A549 (cell line): ENCODE results near the gene PKP1. TPM values are rescaled to one million over a fixed set of nuclear protein-coding genes. Genes with fewer than 3 reads are reported as not detected.

Experiments
- ATAC-seq, 2 experiments: fragments of 200-7000 bp in 1 of 2; fragments of >200 bp in 1 of 2; cut with Nextera tagmentation in 1 of 2; cut with Tn5 transposase in 1 of 2; 3 replicates each; pipeline versions ENCODE4 v1.8.0 to v1.9.1; 2018 to 2020; ENCODE audit warnings: mild to moderate bottlenecking in 1 of 2, moderate library complexity in 1 of 2
- CTCF ChIA-PET: fragments of 300-600 bp; sonication (Branson Sonifier 250); formaldehyde crosslinking; extraction: SDS; loops from one replicate; lab custom pipeline; 2021; ENCODE audit warnings: antibody characterized with exemption, inconsistent platforms; lab: Yijun Ruan, JAX
- POLR2A ChIA-PET: fragments of 350-600 bp; formaldehyde crosslinking; extraction: SDS; loops from one replicate; lab custom pipeline; 2021; ENCODE audit warnings: antibody characterized with exemption, inconsistent platforms; lab: Yijun Ruan, JAX
- DNase-seq, 2 experiments: peaks; one replicate each; pipeline versions ENCODE4 v3.0.0 to v3.0.0-alpha.2; 2011 to 2016; ENCODE audit warnings: low read depth in 1 of 2, low spot score in 1 of 2
- FAIRE-seq: peaks from 2 replicates; lab custom pipeline; 2011; peaks lifted over from hg19 to GRCh38; lab: Jason Lieb, UNC
- H3K27ac ChIP-seq, 2 experiments: fragments of >200 bp; sonication (Bioruptor Twin); formaldehyde crosslinking; 3 replicates each; pipeline ENCODE4 v1.5.1; 2016 to 2017
- H3K4me1 ChIP-seq: fragments of >200 bp; sonication (Bioruptor Twin); formaldehyde crosslinking; 3 replicates; pipeline ENCODE4 v1.6.1; 2016
- H3K4me2 ChIP-seq: fragments of >200 bp; sonication (Bioruptor Twin); formaldehyde crosslinking; 3 replicates; pipeline ENCODE4 v1.6.1; 2016
- H3K4me3 ChIP-seq: fragments of >200 bp; sonication (Bioruptor Twin); formaldehyde crosslinking; 3 replicates; pipeline ENCODE4 v1.5.1; 2016
- H3K9me3 ChIP-seq: fragments of >200 bp; sonication (Bioruptor Twin); formaldehyde crosslinking; 3 replicates; pipeline ENCODE4 v1.6.1; 2016
- CBX2 ChIP-seq: fragments of 200-600 bp; sonication (generic); IDR thresholded peaks from 2 replicates; pipeline ENCODE4 v1.6.1; 2016; ENCODE audit warnings: low read depth, mild to moderate bottlenecking, borderline replicate concordance
- CTCF ChIP-seq: fragments of >200 bp; sonication (Bioruptor Twin); formaldehyde crosslinking; IDR thresholded peaks from 3 replicates; pipeline ENCODE4 v1.5.1; 2016
- EHF ChIP-seq: fragments of 250-450 bp; sonication (Bioruptor Pico); IDR thresholded peaks from 2 replicates; pipeline ENCODE4 v1.5.0; 2020; ENCODE audit warnings: mild to moderate bottlenecking
- ELK1 ChIP-seq: fragments of 150-350 bp; IDR thresholded peaks from 2 replicates; pipeline ENCODE4 v1.6.1; 2014; ENCODE audit warnings: low read depth, mild to moderate bottlenecking, low read length
- EP300 ChIP-seq, 2 experiments: fragments of >200 bp; sonication (Bioruptor Twin); formaldehyde crosslinking; IDR thresholded peaks; 2 replicates in 1 of 2; 3 replicates in 1 of 2; pipeline ENCODE4 v1.6.1; 2016 to 2017
- GATA3 ChIP-seq: IDR thresholded peaks from 2 replicates; pipeline ENCODE4 v1.6.1; 2012; ENCODE audit warnings: borderline replicate concordance
- HMGXB4 ChIP-seq: fragments of 250-450 bp; sonication (Bioruptor Pico); IDR thresholded peaks from 2 replicates; pipeline ENCODE4 v1.5.0; 2021; ENCODE audit warnings: mild to moderate bottlenecking, moderate library complexity, borderline replicate concordance
- JUNB ChIP-seq: fragments of >200 bp; sonication (Bioruptor Twin); formaldehyde crosslinking; IDR thresholded peaks from 2 replicates; pipeline ENCODE4 v1.6.1; 2016
- KDM1A ChIP-seq: fragments of 200-600 bp; sonication (generic); IDR thresholded peaks from 2 replicates; pipeline ENCODE4 v1.6.1; 2016; ENCODE audit warnings: low read depth, mild to moderate bottlenecking
- MAZ ChIP-seq: fragments of 150-350 bp; IDR thresholded peaks from 2 replicates; pipeline ENCODE4 v1.6.1; 2014; ENCODE audit warnings: antibody characterized with exemption, low read depth, low read length, borderline replicate concordance
- MYC ChIP-seq: IDR thresholded peaks from 2 replicates; pipeline ENCODE4 v1.6.1; 2012; ENCODE audit warnings: mild to moderate bottlenecking, inconsistent platforms, low read length, improper control_type of control experiment, borderline replicate concordance
- PHF8 ChIP-seq: fragments of 200-600 bp; sonication (generic); IDR thresholded peaks from 2 replicates; pipeline ENCODE4 v1.6.1; 2016; ENCODE audit warnings: low read depth, mild to moderate bottlenecking, antibody characterized with exemption, moderate library complexity, borderline replicate concordance
- POLR2A ChIP-seq: IDR thresholded peaks from 2 replicates; pipeline ENCODE4 v1.6.1; 2012; ENCODE audit warnings: mild to moderate bottlenecking, low read length
- RAD21 ChIP-seq, 2 experiments: fragments of >200 bp in 1 of 2; sonication (Bioruptor Twin) in 1 of 2; formaldehyde crosslinking in 1 of 2; IDR thresholded peaks in 1 of 2; conservative IDR thresholded peaks in 1 of 2; 2 replicates in 1 of 2; 3 replicates in 1 of 2; pipeline ENCODE4 v1.6.1; 2012 to 2018; ENCODE audit warnings: inconsistent platforms in 1 of 2
- RARB ChIP-seq: fragments of 250-450 bp; sonication (Bioruptor Pico); IDR thresholded peaks from 2 replicates; pipeline ENCODE4 v1.8.0; 2021; ENCODE audit warnings: mild to moderate bottlenecking, moderate library complexity
- SMC3 ChIP-seq: fragments of >200 bp; sonication (Bioruptor Twin); formaldehyde crosslinking; IDR thresholded peaks from 3 replicates; pipeline ENCODE4 v1.6.1; 2018; ENCODE audit warnings: inconsistent platforms
- SREBF2 ChIP-seq: fragments of 450-650 bp; IDR thresholded peaks from 2 replicates; pipeline ENCODE4 v1.6.1; 2014; ENCODE audit warnings: mild to moderate bottlenecking, moderate library complexity
- USF2 ChIP-seq: fragments of 450-650 bp; IDR thresholded peaks from 2 replicates; pipeline ENCODE4 v1.6.1; 2014; ENCODE audit warnings: antibody characterized with exemption
- ZC3H11A ChIP-seq: fragments of 450-650 bp; IDR thresholded peaks from 2 replicates; pipeline ENCODE4 v1.6.1; 2014; ENCODE audit warnings: antibody characterized with exemption, mild to moderate bottlenecking
- ZFP36 ChIP-seq: fragments of 450-650 bp; IDR thresholded peaks from 2 replicates; pipeline ENCODE4 v1.6.1; 2014; ENCODE audit warnings: borderline replicate concordance; ENCODE audit not compliant: partially characterized antibody
- ZNF302 ChIP-seq: fragments of 250-450 bp; sonication (Bioruptor Pico); IDR thresholded peaks from 2 replicates; pipeline ENCODE4 v1.9.0; 2021; ENCODE audit warnings: inconsistent platforms, mild to moderate bottlenecking, moderate library complexity
- WGBS: methylation state at CpG from one replicate; pipeline ENCODE4 v1.1.6; 2017; ENCODE audit errors: missing lambda C conversion rate; 5-methylcytosine and 5-hydroxymethylcytosine counted together
- polyA plus RNA-seq, 4 experiments: library from polyadenylated mRNA; depleted of rRNA in 3 of 4; stranded (reverse); fragments of >200 nt; fragmentation: RNase III in 1 of 4; extraction: RNeasy Plus Mini Kit Qiagen cat#74134 plus additional on column Dnase treatment in 1 of 4; gene quantifications; 2 replicates in 3 of 4; 3 replicates in 1 of 4; pipeline ENCODE4 v1.2.3, GENCODE V29; 2011 to 2017

Gene PKP1
- polyA plus RNA-seq, 2 of the 4 experiments (the other 2 are of a cell fraction), result not detected

GRCh38 chr1:201310986-201311355, 27.7 kb downstream of the PKP1 start (continued):
- TF ChIP-seq KDM1A, result no peak

GRCh38 chr1:201311356-201312011, 28.2 kb downstream of the PKP1 start:
- DNase-seq, result no peak
- 47% methylated on average over 8 of the region's 8 CpGs for WGBS
- peak overlapping the region; percentile 5; the same call in 2 of the 3 replicates for H3K4me2 ChIP-seq
- TF ChIP-seq MYC (no peak), ZNF302 (CRISPR knock-in tag) (no peak), GATA3 (no peak), POLR2A (no peak), ZC3H11A (no peak), EP300 (IDR thresholded peaks at IDR 0.05) (no peak), CTCF (no peak), JUNB (no peak), RARB (no peak), ELK1 (no peak), SMC3 (no peak), MAZ (no peak), EHF (CRISPR knock-in tag) (no peak), HMGXB4 (no peak), SREBF2 (no peak), USF2 (no peak), CBX2 (no peak), PHF8 (no peak), RAD21 (conservative IDR thresholded peaks at IDR 0.05 in 1 of 2, IDR thresholded peaks at IDR 0.05 in 1 of 2) (no peak), ZFP36 (no peak)
- TF ChIP-seq, all 56 proteins: peak for 0
- Histone ChIP-seq H3K4me1 (peaks cover 48% of the 10 kb centered on the region), H3K9me3 (no peaks in the 10 kb centered on the region), H3K27ac (peak overlapping the region in 1 of 2 experiments; percentile 55; a peak in 3 of 6 replicates), H3K4me3 (no peak overlapping the region)
- FAIRE-seq, result no peak
- POLR2A ChIA-PET, result interaction anchor here (0.8 kb wide), 1 partner anchor 36 kb away, joined by 3 read pairs; no protein-coding TSS in a partner anchor
- CTCF ChIA-PET, result interaction anchor here (0.7 to 6.8 kb wide), 10 partner anchors 8 to 65 kb away, joined by 3 to 50 read pairs (median 4); no protein-coding TSS in a partner anchor
- ATAC-seq, result no peak
